ENCODE measurements around the gene DSG3.

- TF ChIP-seq, protein P1, sequence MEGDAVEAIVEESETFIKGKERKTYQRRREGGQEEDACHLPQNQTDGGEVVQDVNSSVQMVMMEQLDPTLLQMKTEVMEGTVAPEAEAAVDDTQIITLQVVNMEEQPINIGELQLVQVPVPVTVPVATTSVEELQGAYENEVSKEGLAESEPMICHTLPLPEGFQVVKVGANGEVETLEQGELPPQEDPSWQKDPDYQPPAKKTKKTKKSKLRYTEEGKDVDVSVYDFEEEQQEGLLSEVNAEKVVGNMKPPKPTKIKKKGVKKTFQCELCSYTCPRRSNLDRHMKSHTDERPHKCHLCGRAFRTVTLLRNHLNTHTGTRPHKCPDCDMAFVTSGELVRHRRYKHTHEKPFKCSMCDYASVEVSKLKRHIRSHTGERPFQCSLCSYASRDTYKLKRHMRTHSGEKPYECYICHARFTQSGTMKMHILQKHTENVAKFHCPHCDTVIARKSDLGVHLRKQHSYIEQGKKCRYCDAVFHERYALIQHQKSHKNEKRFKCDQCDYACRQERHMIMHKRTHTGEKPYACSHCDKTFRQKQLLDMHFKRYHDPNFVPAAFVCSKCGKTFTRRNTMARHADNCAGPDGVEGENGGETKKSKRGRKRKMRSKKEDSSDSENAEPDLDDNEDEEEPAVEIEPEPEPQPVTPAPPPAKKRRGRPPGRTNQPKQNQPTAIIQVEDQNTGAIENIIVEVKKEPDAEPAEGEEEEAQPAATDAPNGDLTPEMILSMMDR (conservative IDR thresholded peaks at IDR 0.05; ENCODE audit: low read depth, low read length), result no peak
- TF ChIP-seq EZH2 (IDR thresholded peaks at IDR 0.05; ENCODE audit: borderline replicate concordance, low read depth, low read length, poor library complexity, severe bottlenecking), result no peak
Observed at GRCh38 chr18:31505156-31505555, 57.6 kb downstream of the DSG3 start.
